Measurements from ENCODE around the gene WHAMM.

Gene WHAMM

GRCh38 chr15:82849556-82850512 is 40.4 kb downstream of the WHAMM start (continued):
- TF ChIP-seq ZNF449 (tag by site-specific recombination; IDR thresholded peaks at IDR 0.05) (no peak), SCRT2 (tag by site-specific recombination; IDR thresholded peaks at IDR 0.05) (no peak), ZNF114 (tag by site-specific recombination; IDR thresholded peaks at IDR 0.05) (no peak), RBAK (tag by site-specific recombination; IDR thresholded peaks at IDR 0.05) (no peak), ZNF776 (tag by site-specific recombination; IDR thresholded peaks at IDR 0.05; ENCODE audit: borderline replicate concordance) (no peak), ZNF350 (tag by site-specific recombination; IDR thresholded peaks at IDR 0.05) (no peak), ZNF18 (tag by site-specific recombination; IDR thresholded peaks at IDR 0.05) (no peak), ZNF112 (tag by site-specific recombination; IDR thresholded peaks at IDR 0.05) (no peak), ZNF132 (tag by site-specific recombination; IDR thresholded peaks at IDR 0.05; ENCODE audit: borderline replicate concordance) (no peak), MZF1 (tag by site-specific recombination; IDR thresholded peaks at IDR 0.05; ENCODE audit: borderline replicate concordance) (no peak), ZIC2 (tag by site-specific recombination; IDR thresholded peaks at IDR 0.05) (peak; percentile 64; the same call in 1 of the 2 replicates), ZNF311 (tag by site-specific recombination; IDR thresholded peaks at IDR 0.05; ENCODE audit: borderline replicate concordance) (no peak), ZNF391 (tag by site-specific recombination; IDR thresholded peaks at IDR 0.05; ENCODE audit: borderline replicate concordance, low read depth) (no peak), ZNF426 (tag by site-specific recombination; IDR thresholded peaks at IDR 0.05) (no peak), ZBTB1 (tag by site-specific recombination; IDR thresholded peaks at IDR 0.05) (no peak), ZNF639 (tag by site-specific recombination; IDR thresholded peaks at IDR 0.05) (no peak), ZNF37A (tag by site-specific recombination; IDR thresholded peaks at IDR 0.05) (no peak), SP7 (tag by site-specific recombination; IDR thresholded peaks at IDR 0.05) (peak; percentile 47; the same call in 1 of the 2 replicates), ZNF701 (tag by site-specific recombination; IDR thresholded peaks at IDR 0.05) (no peak), ZNF768 (tag by site-specific recombination; IDR thresholded peaks at IDR 0.05) (no peak), SALL2 (tag by site-specific recombination; IDR thresholded peaks at IDR 0.05; ENCODE audit: borderline replicate concordance) (no peak), REPIN1 (tag by site-specific recombination; IDR thresholded peaks at IDR 0.05; ENCODE audit: low read depth) (no peak), ZNF488 (tag by site-specific recombination; IDR thresholded peaks at IDR 0.05) (no peak), ZNF792 (tag by site-specific recombination; IDR thresholded peaks at IDR 0.05) (no peak), YY1 (tag by site-specific recombination; IDR thresholded peaks at IDR 0.05) (no peak), ZNF324 (tag by site-specific recombination; IDR thresholded peaks at IDR 0.05) (peak; percentile 50; the same call in 1 of the 2 replicates), PRDM2 (tag by site-specific recombination; IDR thresholded peaks at IDR 0.05; ENCODE audit: borderline replicate concordance) (no peak), ZNF777 (tag by site-specific recombination; IDR thresholded peaks at IDR 0.05; ENCODE audit: borderline replicate concordance) (no peak), ZNF404 (tag by site-specific recombination; IDR thresholded peaks at IDR 0.05) (no peak)

All from HEK293 (cell line).